Measurements from ENCODE around the gene MAML2.
A peak's percentile ranks its signal among the peaks of the same experiment; 100 is the strongest.

The MAML2 gene

GRCh38 chr11:96246718-96247552 lies 96.1 kb downstream of the MAML2 start:
- TF ChIP-seq CTCF (IDR thresholded peaks at IDR 0.05; ENCODE audit: extremely low read depth, missing control alignments): no peak
- DNase-seq (ENCODE audit: low spot score): no peak

GRCh38 chr11:96242971-96243647 lies 99.9 kb downstream of the MAML2 start:
- peak; percentile 80 for DNase-seq (ENCODE audit: low spot score)
- no peak for TF ChIP-seq CTCF (IDR thresholded peaks at IDR 0.05; ENCODE audit: extremely low read depth, missing control alignments)

- no peak for TF ChIP-seq CTCF (IDR thresholded peaks at IDR 0.05; ENCODE audit: extremely low read depth, missing control alignments)
- DNase-seq (ENCODE audit: low spot score): no peak
Measured at GRCh38 chr11:96242191-96242847, 100.7 kb downstream of the MAML2 start.

- no peak for DNase-seq (ENCODE audit: low spot score)
Measured at GRCh38 chr11:96241331-96241841, 101.6 kb downstream of the MAML2 start.

GRCh38 chr11:96238563-96239135 lies 104.3 kb downstream of the MAML2 start:
- TF ChIP-seq CTCF (IDR thresholded peaks at IDR 0.05; ENCODE audit: extremely low read depth, missing control alignments): no peak
- DNase-seq (ENCODE audit: low spot score): no peak

More at GRCh38 chr11:96241331-96241841, 101.6 kb downstream of the MAML2 start:
- peak; percentile 23 for TF ChIP-seq CTCF (IDR thresholded peaks at IDR 0.05; ENCODE audit: extremely low read depth, missing control alignments)

- no peak for DNase-seq (ENCODE audit: low spot score)
- no peak for TF ChIP-seq CTCF (IDR thresholded peaks at IDR 0.05; ENCODE audit: extremely low read depth, missing control alignments)
Measured at GRCh38 chr11:96237766-96238266, 105.2 kb downstream of the MAML2 start.

All from GM20000 (cell line).